Keratinocyte (primary cell): ENCODE measurements around the gene HADHB.

Source experiments
- CTCF ChIP-seq, 3 experiments: IDR thresholded peaks in 1 of 3; conservative IDR thresholded peaks in 1 of 3; optimal IDR thresholded peaks in 1 of 3; 2 replicates in 2 of 3; 3 replicates in 1 of 3; pipeline versions ENCODE3 to v1.5.1; 2011; ENCODE audit warnings: low read length in 3 of 3, mild to moderate bottlenecking in 3 of 3, moderate library complexity in 2 of 3, control low read depth in 1 of 3, inconsistent platforms in 1 of 3; ENCODE audit not compliant: insufficient read depth in 2 of 3; ENCODE audit errors: extremely low read depth in 1 of 3
- EZH2 ChIP-seq: IDR thresholded peaks from one replicate; pipeline ENCODE4 v1.6.1; 2012; ENCODE audit warnings: inconsistent platforms, mild to moderate bottlenecking, low read length, moderate library complexity

- TF ChIP-seq CTCF (optimal IDR thresholded peaks at IDR 0.05 in 1 of 3, IDR thresholded peaks at IDR 0.05 in 1 of 3, conservative IDR thresholded peaks at IDR 0.05 in 1 of 3; ENCODE audit: extremely low read depth in 1 of 3, insufficient read depth in 2 of 3, low read length in 3 of 3) (no peak), EZH2 (no peak)
These were observed 6.3 kb upstream of the HADHB start for GRCh38 chr2:26238311-26238958.
